GM12891 (cell line): Measurements from ENCODE around the gene PEPD.

Source experiments
- PAX5 ChIP-seq: IDR thresholded peaks from 2 replicates; pipeline ENCODE4 v1.6.1; 2011; ENCODE audit warnings: low read length, moderate library complexity, mild to moderate bottlenecking; ENCODE audit not compliant: insufficient read depth, severe bottlenecking
- POLR2A ChIP-seq: IDR thresholded peaks from 2 replicates; pipeline ENCODE4 v1.6.1; 2011; ENCODE audit warnings: low read depth, low read length, control low read depth
- POLR2AphosphoS5 ChIP-seq: IDR thresholded peaks from 2 replicates; pipeline ENCODE4 v1.6.1; 2011; ENCODE audit warnings: low read depth, low read length, control low read depth
- POU2F2 ChIP-seq: IDR thresholded peaks from 2 replicates; pipeline ENCODE4 v1.6.1; 2011; ENCODE audit warnings: low read depth, mild to moderate bottlenecking, control low read depth, low read length, moderate library complexity
- SPI1 ChIP-seq: IDR thresholded peaks from 2 replicates; pipeline ENCODE4 v1.6.1; 2011; ENCODE audit warnings: low read depth, low read length, control low read depth

- no peak for TF ChIP-seq SPI1
- TF ChIP-seq POLR2A: no peak
- no peak for TF ChIP-seq PAX5
- no peak for TF ChIP-seq POU2F2
- no peak for TF ChIP-seq POLR2AphosphoS5
These were observed 7.6 kb upstream of the PEPD start for GRCh38 chr19:33529094-33529676.
